Fibroblast of mammary gland (primary cell): Measurements from ENCODE around the gene HOXA7.
A peak's percentile ranks its signal among the peaks of the same experiment; 100 is the strongest.

Experiments used
- DNase-seq: peaks from one replicate; pipeline ENCODE4 v3.0.0-alpha.2; 2010; ENCODE audit warnings: low read depth
- H3K4me3 ChIP-seq: 2 replicates; pipeline ENCODE4 v1.5.1; 2011; ENCODE audit warnings: low read depth, mild to moderate bottlenecking, low read length, moderate library complexity; ENCODE audit not compliant: control insufficient read depth
- CTCF ChIP-seq: conservative IDR thresholded peaks from 2 replicates; pipeline ENCODE4 v1.5.1; 2011; ENCODE audit warnings: low read depth, low read length, inconsistent platforms; ENCODE audit not compliant: control insufficient read depth, insufficient read depth

The HOXA7 gene

GRCh38 chr7:27112955-27113949 lies 43.2 kb downstream of the HOXA7 start:
- peak overlapping the region; percentile 46 for H3K4me3 ChIP-seq
- peak; percentile 91 for DNase-seq
- no peak for TF ChIP-seq CTCF

- no peak overlapping the region for H3K4me3 ChIP-seq
- TF ChIP-seq CTCF = no peak
- DNase-seq = no peak
These were observed 44.1 kb downstream of the HOXA7 start for GRCh38 chr7:27112361-27112760.

GRCh38 chr7:27111751-27112277 lies 44.7 kb downstream of the HOXA7 start:
- H3K4me3 ChIP-seq = no peak overlapping the region
- no peak for DNase-seq
- TF ChIP-seq CTCF = no peak

- TF ChIP-seq CTCF = no peak
- H3K4me3 ChIP-seq = peak overlapping the region; percentile 31
- DNase-seq = peak; percentile 91
These were observed 45.3 kb downstream of the HOXA7 start for GRCh38 chr7:27111042-27111750.

- H3K4me3 ChIP-seq = peak overlapping the region; percentile 31
- DNase-seq = peak; percentile 69
- no peak for TF ChIP-seq CTCF
These were observed 46.1 kb downstream of the HOXA7 start for GRCh38 chr7:27110186-27111031.
